ENCODE results near the gene E2F3.
"Not testable (repeated sequence)": the region's sequence is repeated elsewhere in the genome, so short reads cannot be mapped to it uniquely, and the experiment has no call there.

E2F3 gene

DNA sequence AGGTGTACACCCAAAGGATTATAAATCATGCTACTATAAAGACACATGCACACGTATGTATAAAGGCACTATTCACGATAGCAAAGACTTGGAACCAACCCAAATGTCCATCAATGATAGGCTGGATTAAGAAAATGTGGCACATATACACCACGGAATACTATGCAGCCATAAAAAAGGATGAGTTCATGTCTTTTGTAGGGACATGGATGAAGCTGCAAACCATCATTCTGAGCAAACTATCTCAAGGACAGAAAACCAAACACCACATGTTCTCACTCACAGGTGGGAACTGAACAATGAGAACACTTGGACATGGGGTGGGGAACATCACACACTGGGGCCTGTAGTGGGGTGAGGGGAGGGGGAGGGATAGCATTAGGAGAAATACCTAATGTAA is 123.5 kb downstream of the E2F3 start:
- in situ Hi-C loops (cut with HindIII; ENCODE audit: low sequenced_read_pairs), result not testable (repeated sequence)

DNA sequence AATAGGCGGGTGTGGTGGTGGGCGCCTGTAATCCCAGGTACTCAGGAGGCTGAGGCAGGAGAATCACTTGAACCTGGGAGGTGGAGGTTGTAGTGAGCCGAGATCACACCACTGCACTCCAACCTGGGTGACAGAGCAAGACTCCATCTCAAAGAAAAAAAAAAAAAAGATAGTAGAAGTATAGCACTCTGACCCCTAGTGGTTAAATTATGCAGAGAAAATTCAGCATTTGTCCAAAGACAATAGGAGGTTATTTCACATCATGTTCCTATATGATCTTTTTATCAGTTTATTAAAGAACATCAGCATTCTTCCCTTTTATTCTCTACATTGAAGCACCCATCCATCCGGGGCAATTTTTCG is 127.4 kb downstream of the E2F3 start:
- in situ Hi-C loops (cut with HindIII; ENCODE audit: low sequenced_read_pairs), result not testable (repeated sequence)

DNA sequence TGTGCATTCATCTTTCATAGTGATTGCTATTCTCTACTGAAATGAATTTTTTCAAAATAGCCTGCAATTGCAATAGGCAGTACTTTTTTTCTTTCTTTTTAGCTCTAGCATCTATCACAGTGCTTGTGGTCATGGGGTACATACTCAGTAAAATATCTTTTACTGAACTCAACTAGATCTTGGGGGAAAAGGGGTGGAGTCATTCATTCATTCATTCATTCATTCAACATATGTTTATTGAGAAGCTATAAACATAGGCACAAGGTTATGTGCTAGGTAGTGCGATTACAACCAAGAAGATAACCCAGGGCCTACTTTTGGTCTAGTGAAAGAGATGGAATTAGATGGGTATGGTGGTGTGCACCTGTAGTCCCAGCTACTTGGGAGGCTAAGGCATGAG is 131.2 kb downstream of the E2F3 start:
- in situ Hi-C loops (cut with HindIII; ENCODE audit: low sequenced_read_pairs), result no loop called here

DNA sequence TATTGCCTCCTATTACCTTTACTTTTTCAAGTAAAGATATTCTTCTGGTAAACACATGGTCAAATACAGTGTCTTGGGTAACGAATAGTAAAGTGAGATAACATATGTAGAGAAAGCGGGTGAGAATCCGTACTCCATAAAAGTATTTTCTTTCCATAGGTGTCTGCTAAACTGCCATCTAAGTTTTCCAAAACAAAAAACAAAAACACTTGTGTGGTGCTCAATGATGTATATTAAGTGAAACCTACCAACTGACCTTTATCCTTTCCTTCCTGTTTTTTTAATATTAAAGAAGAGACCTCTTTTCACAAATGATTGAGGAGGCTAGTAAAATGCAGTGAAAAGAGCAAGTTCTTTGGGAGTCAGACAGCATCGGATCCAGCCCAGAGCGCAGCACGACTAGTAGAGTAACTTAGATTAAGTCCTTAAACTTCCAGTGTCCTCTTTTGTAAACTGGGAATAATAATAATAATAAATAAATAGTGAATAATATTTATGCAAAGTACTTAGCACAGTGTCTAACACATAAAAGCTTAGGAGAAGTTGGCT is 132.1 kb downstream of the E2F3 start:
- in situ Hi-C loops (cut with HindIII; ENCODE audit: low sequenced_read_pairs), result no loop called here

DNA sequence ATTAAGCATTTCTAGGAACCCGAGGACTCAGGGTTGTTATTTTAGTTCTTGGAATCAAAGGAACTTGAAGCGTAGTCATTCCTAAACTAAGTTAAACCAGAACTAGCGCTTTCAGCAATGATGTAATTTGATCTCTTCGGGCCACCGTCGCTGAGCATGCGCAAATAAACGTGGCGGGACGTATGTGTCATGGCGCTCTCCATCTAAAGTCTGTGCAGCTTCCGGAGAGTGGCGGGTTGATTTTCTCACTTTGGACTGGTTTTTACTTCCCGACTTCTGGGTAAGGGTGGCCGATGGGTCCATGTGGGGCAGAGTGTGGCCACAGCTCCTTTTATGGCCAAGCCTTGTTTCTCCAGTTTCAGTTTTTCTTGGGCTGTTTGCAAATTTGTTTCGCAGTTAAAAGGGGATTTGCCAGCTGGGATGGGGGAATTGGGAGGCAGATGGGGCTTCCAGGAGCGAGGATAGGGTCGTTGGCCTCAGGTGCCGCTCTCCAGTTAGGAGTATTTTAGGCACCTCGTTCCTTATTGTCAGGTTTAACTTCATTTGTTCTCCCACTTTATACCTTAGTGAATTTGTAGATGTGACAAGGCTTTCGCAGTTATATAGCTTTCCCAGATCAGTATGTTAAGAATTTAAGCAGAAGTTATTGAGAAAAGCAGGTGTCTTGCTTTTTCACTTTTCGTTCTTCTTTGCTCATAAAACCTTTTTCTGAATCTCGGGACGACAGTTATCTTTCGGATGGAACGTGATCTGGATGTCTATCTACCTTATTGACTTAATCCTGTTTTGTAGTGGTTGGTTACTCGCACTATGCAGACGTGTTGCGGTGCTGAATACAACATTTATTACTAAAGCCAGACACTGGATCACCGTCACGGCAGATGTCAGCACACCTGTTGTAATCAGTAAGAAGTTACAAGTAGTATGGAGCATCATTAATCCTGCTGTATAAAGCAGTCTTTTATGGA is 132.9 kb downstream of the E2F3 start, which contains the start of gene CDKAL1:
Gene CDKAL1 (plus strand): TSS at position 163 of the 968 bp plus-strand sequence. CDS start 11,894 bp downstream, outside the sequence.
- in situ Hi-C loops (cut with HindIII; ENCODE audit: low sequenced_read_pairs), result no loop called here

DNA sequence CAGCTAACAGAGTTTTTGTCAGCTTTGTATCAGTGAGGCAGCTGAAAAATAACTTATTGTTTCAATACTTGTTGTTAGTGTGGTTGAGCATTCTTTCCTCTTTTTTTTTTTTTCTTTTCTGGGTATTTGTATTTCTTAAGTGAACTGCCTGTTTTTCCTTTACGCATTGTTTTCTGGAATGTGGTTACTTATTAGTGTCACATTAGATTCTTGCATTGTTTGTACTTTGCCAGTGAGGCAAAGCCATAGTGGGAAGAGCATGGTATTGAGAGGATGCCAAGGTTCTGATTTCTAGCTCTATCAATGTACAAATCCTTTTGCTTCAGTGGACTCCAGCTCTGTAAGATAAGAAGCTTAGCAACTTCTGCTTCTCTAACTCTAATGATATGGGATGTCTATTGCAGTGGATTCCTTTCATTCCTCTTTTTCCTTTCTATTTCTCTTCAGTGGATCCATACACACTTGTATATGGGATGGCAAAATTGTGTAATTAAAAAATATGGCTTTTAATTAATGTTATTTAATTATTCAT is 136.5 kb downstream of the E2F3 start:
- in situ Hi-C loops (cut with HindIII; ENCODE audit: low sequenced_read_pairs), result no loop called here

DNA sequence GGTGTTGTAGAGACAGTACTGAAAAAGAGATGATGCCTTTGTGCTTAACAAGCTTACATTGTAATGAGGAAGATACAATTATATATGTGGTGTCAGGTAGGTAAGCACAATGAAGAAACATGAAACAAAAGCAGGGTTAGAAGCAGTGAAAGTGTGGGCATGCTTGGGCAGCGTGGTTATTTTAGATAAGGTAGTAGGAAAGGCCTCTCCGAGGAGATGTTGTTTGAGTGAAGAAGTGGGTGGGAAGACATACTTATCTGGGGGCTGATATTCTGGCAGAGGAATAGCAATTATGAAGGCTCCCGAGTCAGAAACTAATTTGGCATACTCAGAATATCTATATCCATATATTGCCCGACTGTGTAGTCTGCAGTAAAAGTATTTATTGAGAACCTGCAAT is 137.2 kb downstream of the E2F3 start:
- in situ Hi-C loops (cut with HindIII; ENCODE audit: low sequenced_read_pairs), result no loop called here

DNA sequence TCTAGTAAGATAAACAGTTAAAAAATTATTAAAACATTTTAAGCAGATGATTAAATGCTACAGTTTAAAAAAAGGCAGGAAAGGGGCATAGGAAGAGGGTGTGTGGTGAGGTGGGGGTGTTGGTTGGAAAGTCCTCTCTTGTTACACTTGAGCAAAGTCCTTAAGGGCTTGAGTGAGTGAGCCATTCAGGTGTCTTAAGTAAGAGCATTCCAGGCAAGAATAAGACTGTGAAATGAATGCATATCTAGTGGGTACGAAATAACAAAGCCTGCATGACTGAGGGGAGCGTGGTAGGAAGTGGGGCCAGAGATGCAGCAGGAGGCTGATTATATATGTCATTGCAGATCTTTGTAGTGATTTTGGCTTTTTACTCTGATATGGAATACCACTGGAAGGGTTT is 137.7 kb downstream of the E2F3 start:
- in situ Hi-C loops (cut with HindIII; ENCODE audit: low sequenced_read_pairs), result no loop called here

DNA sequence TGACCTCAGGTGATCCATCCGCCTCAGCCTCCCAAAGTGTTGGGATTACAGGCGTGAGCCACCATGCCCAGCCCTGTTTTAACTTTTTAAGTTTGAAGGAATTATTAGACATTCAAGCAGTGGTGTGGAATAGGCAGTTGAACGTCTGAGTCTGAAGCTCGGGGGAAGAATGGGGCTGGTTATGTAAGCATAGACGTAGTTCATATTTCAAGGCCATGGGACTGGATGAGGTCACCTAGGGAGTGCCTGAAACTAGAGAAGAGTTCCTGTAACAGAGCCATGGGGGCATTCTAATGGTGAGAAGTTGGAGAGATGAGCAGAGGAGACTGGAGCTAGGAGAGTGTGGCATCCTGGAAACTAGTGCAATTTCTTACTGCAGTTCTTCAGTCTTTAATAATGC is 139.0 kb downstream of the E2F3 start:
- in situ Hi-C loops (cut with HindIII; ENCODE audit: low sequenced_read_pairs), result no loop called here

DNA sequence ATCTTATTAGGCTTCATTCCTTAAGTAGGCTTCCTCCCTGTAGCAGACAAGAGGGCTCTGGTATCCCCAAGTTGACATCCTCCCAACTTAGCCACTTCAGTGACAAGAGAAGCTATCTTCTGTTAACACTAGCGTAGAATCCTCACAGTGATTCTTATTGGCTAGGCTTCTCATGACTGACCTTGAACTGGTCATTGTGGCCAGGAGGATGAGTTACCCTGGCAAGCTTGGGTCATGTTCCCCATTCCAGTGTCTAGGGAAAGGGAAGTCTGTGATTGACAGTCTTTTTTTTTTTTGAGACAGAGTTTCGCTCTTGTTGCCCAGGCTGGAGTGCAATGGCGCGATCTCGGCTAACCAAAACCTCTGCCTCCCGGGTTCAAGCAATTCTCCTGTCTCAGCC is 139.7 kb downstream of the E2F3 start:
- in situ Hi-C loops (cut with HindIII; ENCODE audit: low sequenced_read_pairs), result no loop called here

DNA sequence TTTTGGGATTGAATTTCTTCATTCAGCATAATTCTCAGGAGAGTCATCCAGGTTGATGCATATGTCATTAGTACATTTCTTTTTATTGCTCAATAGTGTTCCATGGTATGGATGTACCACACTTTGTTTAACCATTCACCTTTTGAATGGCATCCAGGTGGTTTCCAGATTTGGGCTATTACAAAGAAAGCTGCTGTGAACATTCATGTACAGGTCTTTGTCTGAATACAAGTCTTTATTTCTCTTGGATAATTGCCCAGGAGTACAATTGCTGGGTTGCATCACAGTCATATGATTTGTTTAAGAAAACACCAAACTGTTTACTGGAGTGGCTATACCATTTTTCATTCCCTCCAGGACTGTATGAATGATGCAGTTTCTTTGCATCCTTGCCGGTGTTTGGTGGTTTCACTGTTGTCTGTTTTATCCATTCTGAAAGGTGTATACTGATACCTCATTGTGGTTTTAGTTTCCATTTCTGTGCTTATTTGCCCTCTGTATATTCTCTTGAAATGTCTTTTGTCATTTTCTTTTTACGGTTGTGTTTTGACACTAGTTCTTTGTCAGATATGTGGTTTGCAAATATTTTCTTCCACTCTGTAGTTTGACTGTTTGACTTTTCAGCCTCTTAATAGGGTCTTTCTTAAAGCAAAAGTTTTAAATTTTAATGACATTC is 141.4 kb downstream of the E2F3 start:
- in situ Hi-C loops (cut with HindIII; ENCODE audit: low sequenced_read_pairs), result no loop called here
